Stimulated activated CD8-positive, alpha-beta memory T cell treated with anti-CD3 and anti-CD28 coated beads, Interleukin-2, amount 100 ng/mL, for 1 hour (primary cell): ENCODE measurements around the gene OGFRL1.

ENCODE experiments used
- DNase-seq, 2 donors: peaks; one replicate each; pipeline ENCODE4 v3.0.0-alpha.2; 2020; ENCODE audit warnings: low read depth in 2 of 2

The OGFRL1 gene

DNA sequence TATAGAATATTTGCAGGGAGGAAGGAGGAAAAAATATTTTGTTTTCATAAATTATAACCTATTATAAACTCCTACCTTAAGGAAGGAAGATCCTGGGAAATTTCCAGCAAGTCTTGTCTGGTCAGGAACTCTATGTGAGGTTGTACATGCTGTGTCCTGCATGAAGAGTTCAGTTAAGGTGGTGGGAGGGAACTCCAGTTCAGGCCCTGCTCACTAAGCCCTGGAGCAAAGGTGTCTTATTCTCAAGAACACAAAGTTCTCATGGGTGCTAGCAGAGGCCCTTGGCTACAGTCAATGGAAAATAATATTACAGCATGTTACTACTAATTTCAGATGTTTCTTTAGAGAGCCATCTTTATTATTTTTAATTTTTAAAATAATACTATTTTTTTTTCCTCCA, 3.8 kb upstream of the OGFRL1 start:
- no peak for DNase-seq

DNA sequence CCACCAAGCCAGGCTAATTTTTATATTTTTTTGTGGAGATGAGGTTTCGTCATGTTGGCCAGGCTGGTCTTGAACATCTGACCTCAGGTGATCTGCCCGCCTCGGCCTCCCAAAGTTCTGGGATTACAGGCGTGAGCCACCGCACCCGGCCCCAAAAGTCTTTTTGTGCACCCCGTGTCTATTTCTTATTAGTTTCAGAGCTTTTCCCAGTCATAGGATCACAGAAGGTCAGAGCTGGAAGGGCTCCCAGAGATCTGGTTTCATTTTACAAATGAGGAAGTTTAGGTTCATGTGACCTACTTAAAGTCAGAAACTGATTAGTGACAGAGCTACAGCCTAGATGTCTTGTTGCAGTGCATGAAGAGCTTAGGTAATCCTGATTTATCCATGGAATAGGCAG, 1.6 kb upstream of the OGFRL1 start:
- DNase-seq: no peak

DNA sequence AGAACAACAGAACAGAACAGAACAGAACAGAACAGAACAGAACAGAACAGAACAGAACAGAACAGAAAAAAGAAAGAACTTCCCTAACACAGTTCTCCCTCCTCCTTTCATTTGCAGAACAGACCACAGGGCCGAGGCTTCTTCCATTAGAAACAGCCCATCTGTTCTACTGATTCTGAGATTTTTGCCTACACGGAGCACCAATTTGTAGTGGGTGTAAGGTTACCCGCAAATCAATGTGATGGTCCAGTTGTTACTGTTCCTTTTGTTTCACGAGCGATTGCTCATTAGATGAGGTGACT, 734 bp upstream of the OGFRL1 start:
- DNase-seq: peak in 1 of 2 donors; percentile 4

DNA sequence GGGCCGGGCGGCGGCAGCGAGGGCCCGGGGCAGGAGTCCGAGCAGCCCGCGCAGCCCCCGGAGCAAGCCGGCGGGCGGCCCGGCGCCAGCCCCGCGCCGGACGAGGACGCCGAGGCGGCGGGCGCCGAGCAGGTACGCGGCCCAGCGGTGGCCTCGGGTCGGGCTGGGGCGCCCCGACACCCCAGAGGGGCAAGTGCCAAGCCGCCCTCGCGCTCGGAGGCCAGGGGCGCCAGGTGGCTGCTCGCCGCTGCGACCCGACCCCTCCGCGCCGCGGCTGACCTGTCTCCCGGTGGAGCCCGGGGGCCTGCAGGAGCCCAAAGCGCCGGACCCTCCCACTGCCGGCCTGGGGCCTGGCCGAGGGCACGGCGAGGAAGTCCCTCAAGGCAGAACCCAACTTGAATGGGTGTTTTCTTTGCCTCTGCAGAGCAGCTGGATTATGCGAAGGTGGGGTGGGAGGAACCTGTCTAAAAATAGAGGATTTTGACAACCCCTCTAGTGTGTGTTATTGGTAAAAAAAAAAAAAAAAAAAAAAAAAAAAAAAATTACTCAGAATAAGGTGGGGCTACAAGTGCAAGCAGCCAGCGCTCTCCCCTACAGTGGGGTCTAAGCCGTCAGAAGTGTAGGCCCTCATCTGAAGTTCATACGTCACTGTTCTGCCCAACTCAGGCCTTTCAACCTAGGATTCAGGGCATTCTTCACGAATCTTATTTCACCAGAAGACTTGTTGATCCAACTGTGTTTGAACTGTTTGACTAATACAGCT, 609 bp downstream of the OGFRL1 start:
- DNase-seq: no peak

DNA sequence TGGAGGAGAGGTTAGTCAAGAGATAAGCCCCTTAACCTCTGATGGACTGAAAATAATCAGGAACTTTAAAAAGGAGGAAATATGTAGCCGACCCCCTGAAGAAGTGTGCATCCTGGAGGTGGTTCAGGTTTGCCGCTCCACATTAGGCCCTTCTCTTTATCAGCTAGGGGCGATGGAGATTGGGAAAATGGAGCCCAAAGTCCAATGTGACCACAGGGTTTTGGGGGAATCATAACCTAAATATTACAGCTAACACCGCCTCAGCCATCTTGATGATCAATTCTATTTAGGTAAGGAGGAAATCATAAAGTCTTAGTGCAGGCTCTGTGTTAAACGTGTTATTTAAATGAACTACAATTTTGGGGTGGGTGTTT, 1.2 kb downstream of the OGFRL1 start:
- no peak for DNase-seq

DNA sequence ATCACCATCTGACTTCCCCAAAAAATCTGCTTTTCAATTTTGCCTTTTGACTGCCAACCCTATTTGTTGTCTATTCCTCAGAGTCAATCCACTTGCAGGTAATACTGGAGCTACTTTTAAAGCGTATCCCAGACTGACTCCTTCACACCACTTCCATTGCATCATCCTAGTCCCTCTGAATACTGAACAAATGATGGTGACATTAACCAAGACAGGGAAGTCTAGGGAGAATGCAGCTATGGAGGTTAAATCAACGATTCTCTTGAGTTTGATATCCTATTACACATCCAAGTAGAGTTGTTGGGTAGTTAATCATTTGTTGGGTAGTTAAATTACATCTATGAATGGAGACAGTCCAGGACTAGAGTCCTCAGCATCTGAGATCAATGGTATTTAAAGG, 2.0 kb downstream of the OGFRL1 start:
- DNase-seq: no peak

DNA sequence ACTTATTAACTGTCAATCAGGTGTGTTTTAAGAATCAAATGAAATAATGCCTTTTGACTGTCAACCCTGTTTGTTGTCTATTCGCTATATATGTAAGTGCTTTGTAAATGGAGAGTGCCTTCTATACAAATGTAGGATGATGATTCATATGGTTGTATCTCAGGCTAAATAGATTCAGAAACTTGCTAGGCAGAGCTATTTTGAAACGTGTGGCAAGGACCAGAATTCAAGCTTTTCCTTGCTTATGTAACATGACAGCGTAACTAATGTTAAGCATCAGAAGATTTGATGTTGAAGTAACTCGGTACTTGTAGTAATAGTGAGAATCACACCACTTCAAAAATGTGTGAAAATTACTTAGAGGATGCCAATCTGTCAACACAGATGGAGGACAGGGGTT, 3.4 kb downstream of the OGFRL1 start:
- no peak for DNase-seq

DNA sequence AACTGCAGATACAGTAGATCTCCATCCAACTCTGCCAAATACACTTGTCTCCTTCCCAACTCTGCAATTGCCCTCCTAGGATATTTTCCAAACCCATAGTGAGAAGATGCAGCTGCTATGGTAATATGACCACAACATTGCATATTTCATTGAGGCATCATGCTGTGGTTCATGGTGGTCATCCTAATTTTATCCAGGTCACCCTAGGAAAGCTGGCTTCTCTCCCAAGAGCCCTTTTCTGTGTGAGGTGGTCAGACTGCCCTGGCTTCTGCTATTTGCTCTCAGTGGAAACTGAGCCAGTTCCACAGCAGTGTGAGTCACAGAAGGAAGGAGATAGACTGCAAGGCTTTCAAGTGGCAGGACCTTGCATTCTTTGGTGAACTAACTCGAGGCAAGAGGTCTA, 5.5 kb downstream of the OGFRL1 start:
- no peak for DNase-seq

DNA sequence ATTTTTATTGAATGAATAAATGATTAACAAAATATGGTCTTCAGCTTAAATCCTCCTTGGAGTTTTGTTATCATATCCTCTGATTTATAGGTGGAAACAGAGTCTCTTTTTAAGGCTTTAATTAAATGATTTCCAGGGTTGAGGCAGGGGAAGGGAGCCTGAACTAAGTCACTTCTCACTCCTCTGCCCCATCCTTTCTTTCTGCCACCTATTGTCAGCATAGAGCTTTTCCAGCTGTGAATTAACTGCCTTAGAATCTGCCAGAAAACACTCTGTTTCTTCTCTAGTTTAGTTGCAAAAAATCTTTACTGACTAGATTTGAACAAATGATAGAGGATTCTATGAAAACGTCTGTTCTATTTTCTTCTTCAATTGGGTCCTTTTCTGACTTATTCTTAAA, 9.8 kb downstream of the OGFRL1 start:
- no peak for DNase-seq

DNA sequence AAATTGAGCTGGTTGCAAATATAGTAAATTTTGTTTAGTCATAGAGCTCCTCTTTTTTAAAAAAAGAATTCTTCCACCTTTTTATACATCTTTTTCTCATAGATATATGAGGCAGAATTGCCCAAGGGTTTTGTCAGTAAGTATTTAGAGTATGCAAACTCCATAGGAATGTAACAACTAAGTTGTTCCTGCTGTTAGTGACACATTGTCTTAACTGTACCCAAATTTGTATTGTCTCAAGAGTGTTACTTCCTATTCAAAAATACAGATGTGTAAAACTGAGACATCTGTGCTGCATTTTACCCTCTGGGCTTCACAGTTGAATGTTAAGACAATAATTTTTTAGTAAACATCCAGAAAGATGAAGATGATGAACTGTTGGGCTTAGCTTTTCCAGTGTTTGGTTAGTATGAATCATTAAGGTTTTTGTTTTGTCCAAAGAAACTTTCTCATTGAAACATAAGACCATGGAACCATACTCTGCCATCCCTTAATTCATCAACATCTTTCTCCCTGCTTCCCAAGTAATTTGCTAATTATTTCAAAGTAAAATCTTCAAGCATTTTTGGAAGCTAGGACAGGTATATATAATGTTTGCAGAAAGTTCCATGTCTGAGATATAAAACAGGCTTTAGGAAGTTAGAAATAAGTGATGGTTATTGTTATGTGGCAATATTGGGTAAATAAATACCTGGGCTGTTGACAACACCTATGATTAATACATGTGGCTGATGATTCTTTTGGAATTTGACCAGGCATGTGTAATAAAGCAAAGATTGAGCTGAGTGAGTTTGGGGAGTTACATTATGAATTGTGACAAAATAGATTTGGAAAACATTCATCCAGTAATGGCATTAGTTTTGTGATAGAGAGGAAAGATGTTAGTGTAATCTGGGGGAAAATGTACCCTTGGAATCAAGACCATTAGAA, 11.2 kb downstream of the OGFRL1 start:
- no peak for DNase-seq

DNA sequence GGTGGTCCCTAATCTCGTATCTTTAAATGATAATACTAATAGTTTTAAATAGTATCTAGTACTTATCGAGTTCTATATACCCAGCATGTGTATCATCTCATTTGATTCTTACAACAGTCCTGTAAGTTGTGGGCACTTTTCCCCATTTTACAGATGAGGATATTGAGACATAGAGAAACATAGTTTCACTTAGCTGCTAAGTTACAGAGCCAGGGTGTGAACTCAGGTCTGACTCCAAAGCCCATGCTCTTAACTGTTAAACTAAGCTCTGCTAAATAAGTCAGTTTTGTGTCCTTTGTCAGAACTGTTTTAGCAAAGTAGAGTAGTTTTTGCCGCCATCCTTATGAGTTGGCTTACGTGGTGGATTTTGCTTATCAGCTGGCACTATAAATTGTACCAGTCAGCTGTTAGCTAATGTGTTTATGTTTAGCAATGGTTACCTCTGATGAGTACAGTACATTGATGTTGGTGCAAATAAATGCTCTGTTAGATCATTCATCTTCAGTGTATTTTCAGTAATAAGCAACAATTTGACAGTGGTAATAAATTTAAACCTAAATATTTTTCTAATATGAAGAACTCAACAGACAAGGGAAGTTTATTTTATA, 12.1 kb downstream of the OGFRL1 start:
- DNase-seq: no peak

DNA sequence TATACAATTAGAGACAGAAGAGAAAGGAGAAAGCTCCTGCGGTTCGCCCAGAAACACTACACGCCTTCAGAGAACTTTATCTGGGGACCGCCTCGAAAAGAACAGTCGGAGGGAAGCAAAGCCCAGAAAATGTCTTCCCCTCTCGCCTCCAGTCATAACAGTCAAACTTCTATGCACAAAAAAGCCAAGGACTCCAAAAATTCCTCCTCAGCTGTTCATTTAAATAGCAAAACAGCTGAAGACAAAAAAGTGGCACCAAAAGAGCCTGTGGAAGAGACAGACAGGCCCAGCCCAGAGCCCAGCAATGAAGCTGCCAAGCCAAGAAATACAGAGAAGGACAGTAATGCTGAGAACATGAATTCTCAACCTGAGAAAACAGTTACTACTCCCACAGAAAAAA, 12.9 kb downstream of the OGFRL1 start:
- no peak for DNase-seq

DNA sequence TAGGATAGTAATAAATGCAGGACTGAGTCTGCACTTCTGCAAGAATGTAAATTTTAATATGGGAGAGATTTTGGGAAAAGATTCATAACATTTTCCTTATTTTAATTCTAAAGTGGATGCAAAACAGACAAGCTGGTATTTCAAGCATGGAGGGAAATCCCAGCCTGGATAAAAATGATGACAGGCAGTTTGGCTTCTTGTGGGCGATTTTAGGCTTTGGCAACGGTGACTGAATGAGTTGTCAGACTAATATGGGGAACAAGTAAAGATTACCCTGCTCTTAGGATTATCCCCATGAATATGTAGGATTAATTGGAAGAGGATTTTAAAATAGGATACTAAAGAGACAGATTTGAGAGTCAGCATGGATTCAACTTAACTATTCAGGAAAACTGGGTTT, 21.0 kb downstream of the OGFRL1 start:
- no peak for DNase-seq

DNA sequence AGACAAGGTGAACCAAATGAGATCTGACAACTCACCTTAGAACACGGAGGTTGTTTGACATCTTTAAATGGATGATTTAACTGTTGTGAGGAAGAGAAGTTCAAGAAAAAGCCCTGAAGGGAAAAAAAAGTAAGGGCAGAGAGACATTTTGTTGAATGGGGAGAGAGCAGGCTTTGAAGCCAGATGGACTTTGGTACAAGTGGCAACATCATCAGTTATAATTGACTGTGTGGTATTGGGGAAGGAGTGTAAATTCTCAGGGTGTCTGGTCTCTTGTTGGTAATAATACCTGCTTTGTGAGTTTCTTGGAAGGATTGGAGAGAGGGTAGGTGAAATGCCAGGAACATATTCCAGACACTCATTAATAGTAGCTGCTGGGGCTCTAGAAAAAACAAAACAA, 21.6 kb downstream of the OGFRL1 start:
- no peak for DNase-seq

DNA sequence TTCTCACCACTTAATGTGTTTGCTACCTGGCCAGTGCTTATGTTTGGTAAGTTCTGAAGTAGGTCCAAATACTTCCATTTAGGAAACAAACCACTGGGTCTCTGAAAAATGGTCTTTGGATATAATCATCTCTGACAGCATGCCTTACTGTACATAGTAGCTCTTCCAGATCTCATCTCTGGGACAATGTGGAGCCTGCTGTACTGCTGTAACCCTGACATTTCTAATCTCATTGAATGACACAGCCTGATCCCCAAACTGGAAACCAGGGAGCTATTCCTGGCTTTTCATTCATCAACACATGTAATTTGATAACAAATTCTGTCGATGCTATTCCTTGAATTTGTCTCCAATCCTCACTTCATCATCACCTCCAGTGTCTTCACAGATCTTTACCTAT, 23.5 kb downstream of the OGFRL1 start:
- no peak for DNase-seq

DNA sequence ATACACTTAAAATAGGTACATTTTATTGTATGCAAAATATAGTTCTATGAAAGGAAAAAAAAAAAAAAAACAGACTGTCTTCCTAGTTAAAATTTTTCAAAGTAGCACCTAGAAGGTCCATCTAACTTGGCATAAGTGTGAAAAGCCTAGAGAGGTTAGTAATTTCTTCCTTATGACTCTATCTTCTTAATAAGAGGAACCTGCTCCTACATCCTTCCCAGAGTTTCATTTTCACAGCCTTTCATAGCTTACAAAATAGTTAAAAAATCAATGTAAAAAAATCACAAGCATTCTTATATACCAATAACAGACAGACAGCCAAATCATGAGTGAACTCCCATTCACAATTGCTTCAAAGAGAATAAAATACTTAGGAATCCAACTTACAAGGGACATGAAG, 28.8 kb downstream of the OGFRL1 start:
- DNase-seq: no peak

DNA sequence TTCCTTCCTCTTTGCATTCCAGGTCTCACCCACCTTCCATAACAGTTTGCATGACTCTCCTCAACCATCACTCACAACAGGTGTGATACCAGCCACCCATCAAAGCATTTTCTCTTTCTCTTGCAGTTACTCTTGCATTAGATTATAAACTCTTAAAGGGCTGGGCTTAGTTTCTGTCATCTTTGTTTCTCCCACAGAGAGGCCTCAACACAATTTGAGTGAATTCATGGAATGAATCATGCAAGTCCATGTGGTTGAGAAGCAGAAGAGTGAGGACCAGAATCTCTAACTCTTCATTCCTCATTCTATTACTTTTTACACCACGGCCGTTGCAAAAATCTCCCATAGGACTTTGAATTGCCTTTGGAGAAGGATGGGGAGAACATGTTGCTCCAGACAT, 31.4 kb downstream of the OGFRL1 start:
- no peak for DNase-seq

DNA sequence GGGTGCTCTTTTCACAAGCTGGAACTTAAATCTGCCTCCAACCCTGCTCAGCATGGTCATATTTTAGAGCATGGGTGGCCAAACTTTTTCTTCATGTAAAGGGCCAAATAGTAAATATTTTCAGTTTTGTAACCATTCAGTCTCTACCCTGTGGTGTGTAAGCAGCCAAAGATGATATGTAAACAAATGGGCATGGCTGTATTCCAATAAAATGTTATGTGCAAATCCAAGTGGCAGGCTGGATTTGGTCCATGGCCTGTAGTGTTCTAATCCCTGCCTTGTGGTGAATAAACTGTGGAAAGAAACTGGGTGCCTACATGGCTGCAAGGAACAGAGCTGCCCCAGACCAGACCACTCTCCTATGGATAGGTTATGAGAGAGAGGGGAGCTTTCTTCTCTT, 32.7 kb downstream of the OGFRL1 start:
- no peak for DNase-seq

DNA sequence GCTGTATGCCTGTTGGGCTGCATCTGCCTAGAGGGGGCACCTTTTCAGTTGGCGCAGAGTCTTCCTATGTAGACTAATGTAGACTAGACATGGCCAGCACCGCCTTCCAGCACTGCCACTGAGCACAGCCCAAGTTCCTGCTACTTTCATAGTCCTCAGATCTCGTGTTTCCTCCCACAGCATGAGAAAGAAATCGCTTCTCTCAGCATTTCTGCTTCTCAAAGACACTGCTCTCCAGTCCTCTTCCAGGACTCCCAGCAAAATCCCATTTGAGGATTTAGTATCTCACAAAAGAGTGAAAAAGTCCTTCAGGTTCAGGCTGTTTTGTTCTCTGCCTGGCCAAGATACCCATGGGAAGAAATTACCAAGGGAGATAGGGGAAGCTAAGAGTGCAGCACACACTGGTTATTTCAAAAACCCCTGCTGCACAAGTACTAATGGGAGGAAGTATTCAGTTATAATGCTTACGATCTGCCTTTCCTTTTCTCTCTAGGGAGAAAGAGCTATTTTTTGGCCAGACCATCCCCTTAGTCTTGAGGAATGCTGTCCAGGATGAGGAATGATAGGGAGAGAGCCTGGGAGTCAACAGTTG, 35.7 kb downstream of the OGFRL1 start:
- no peak for DNase-seq

DNA sequence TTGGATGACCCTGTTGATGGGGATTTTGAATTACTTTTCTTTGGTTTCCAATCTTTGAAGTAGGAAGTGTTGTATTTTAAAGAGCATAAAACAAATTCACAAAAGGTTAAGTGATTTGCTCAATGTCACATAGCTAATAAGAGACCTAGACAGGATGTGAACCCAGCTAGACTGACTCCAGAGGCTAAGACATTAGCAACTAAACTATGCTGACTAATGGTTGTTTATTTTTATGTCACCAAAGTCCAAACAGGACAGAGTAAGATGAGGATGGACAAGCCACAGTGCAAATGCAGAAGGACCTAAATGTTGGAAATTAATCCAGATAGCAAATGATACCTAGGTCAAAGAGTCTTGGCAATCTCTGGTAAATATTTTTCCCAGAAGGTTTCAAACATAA, 38.0 kb downstream of the OGFRL1 start:
- DNase-seq: no peak

DNA sequence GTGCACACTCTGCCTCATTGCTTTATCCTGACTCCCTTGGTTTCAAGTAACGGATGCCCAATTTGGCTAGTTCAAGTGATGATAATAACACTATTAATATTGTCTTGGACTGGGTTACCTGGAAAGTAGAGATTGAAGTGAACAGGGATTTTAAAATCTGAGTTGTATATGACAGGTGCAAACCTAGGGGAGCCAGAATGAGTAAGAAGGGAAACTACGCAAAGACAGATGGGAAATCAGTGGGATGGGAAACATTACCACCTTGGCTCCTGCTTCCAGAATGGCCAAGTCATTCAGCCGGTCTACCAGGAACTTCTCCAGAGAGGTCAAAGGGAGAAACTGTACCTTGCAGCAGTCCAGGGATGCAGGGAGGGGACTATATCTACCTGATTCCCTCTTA, 41.9 kb downstream of the OGFRL1 start:
- DNase-seq: no peak

DNA sequence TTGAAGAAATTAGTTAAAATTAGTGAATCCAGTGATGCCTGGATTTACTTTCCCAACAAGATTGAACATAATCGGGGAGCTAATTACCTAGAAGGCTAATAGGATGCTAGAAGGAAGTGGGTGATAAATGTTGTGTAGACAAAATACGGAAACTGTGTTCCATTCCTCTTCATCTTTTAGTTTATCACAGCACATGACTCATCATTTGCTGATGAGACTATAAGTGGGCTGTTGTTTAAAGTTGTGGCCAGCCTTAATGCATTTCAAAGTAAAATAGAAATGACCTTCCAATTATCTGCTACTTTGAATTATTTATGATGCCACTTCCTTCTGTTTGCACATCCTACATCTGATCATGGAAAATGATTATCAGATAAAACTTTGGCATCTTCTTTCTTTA, 43.4 kb downstream of the OGFRL1 start:
- no peak for DNase-seq

DNA sequence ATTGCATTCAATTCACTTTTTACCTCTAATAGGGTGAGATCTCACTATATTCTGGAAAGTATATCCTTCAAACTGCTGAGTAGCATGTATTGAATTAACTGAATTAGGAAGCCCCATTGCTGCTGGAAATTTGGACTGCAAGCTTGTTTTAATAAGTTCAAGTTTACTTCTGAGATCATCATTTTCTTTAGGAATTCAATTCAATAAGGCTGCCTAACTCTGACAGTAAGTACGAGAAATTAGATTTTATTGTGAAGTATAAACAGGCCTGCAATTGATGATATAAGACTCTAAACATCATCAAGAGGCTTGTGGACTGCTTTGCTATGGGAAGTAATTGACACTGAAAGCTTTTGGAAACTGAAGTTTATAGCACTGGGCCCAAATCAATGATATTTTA, 44.4 kb downstream of the OGFRL1 start:
- DNase-seq: no peak
